SKM-1 treated with dmso at 0.1 percent for 144 hours (cell line): ENCODE results near the gene PGP.
"Not testable (repeated sequence)": the region's sequence is repeated elsewhere in the genome, so short reads cannot be mapped to it uniquely, and the experiment has no call there.

Source experiments
- DNase-seq: peaks from one replicate; lab custom pipeline; 2025; ENCODE audit not compliant: unreplicated experiment; lab: John Stamatoyannopoulos, UW

Gene PGP, protein sequence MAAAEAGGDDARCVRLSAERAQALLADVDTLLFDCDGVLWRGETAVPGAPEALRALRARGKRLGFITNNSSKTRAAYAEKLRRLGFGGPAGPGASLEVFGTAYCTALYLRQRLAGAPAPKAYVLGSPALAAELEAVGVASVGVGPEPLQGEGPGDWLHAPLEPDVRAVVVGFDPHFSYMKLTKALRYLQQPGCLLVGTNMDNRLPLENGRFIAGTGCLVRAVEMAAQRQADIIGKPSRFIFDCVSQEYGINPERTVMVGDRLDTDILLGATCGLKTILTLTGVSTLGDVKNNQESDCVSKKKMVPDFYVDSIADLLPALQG

DNA sequence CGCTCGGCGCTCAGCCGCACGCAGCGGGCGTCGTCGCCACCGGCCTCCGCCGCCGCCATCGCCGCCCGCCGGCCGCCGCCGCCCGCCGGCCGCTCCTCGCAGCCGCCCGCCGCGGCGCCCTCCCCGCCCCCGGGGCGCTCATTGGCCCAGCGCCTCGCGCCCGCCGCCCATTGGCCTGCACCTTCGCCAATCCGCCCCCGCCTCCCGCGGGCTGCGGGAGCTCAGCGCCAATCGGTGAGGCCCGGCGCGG, at the start of gene PGP:
TSS of gene PGP (minus strand) at position 122 of the 250 bp plus-strand sequence. CDS start at position 59, 63 bp downstream.
- no peak for DNase-seq

DNA sequence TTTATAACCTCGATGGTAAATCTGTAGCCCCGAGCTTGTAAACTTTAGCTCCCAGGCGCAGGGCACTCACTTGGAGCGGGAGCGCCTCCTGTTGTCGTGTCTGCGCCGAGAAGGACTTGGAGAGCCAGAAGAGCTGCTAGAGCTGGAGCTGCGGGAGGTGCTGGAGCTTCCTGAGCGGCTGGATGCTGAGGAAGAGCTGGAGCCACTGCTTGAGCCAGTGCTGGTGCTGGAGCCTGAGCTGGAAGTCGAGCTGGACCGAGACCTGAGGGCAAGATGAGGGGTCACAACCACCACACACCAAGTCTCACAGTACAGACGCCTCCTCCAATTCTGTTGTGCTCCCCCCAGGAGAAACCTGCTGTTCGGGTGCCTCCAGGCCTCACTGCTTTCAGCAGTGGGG, 48.4 kb upstream of the PGP start:
- DNase-seq = not testable (repeated sequence)

DNA sequence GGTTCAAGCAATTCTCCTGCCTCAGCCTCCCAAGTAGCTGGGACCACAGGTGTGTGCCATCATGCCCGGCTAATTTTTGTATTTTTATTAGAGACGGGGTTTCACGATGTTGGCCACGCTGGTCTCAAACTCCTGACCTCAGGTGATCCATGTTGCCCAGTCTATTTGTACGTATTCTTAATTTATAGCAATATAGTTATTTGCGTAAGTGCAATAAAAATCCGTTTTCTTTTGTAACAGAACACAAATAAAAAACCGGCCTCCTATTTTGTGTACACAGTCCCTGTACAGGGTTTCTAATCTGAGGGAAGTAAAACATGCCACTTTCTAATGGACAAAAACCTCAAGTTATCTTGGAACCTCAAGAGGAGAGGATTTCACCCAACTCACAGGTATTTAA, 45.6 kb upstream of the PGP start:
- no peak for DNase-seq

DNA sequence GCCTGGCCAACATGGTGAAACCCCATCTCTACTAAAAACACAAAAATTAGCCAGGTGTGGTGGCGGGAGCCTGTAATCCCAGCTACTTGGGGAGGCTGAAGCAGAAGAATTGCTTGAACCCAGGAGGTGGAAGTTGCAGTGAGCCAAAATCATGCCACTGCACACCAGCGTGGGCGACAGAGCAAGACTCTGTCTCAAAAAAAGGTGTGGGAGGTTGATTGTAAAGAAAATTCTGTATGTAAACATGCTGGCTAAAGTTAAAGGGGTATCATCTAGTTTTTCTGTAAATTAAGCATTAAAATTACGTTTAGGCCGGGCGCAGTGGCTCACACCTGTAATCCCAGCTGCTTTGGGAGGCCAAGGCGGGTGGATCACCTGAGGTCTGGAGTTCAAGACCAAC, 43.9 kb upstream of the PGP start:
- DNase-seq = not testable (repeated sequence)

DNA sequence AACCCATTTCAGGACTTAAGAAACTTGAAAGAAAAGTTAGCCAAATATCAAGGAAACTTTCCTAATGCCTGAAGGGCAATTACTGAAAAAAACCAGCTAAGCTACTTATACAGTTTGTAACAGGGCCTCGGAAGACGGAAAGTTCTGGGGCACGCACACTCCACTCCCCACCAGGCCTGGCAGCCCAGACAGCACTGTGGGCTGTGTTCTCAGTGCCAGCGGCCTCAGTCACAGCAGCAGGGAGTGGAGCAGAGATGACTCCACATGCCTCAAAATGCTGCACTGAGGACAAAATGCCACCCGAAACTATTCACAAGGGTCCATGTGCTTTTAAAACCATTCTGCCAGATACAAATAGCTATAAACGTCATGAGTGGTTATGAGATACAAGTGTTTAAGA, 43.1 kb upstream of the PGP start:
- no peak for DNase-seq

DNA sequence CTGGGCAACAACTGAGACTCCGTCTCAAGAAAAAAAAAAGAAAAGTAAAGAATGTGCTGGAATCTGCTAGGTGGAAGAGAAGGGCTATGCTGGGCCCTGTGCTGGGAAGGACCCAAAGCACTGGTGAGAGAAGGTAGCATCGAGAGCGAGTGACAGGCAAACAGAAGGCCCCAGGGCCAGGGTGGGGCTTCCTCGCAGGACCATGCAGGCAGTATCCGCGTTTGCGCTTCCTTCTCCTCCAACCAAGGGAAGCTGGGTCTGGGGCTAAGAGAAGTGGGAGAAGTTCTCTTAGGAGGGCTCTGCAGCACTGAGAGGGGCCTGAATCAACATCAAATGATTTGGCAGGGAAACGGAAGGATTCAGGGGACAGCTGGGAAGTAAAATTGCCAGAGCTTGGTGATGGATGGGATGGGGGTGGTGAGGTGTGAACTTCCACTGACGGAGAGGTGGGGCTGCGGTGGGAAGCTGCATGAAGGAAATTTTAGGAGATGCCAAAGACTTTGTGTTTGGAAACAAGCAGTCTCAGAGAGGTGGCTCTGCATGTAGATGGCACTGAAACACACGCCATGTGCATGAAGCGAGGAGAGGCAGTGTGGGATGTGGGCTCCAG, 42.0 kb upstream of the PGP start:
- no peak for DNase-seq

DNA sequence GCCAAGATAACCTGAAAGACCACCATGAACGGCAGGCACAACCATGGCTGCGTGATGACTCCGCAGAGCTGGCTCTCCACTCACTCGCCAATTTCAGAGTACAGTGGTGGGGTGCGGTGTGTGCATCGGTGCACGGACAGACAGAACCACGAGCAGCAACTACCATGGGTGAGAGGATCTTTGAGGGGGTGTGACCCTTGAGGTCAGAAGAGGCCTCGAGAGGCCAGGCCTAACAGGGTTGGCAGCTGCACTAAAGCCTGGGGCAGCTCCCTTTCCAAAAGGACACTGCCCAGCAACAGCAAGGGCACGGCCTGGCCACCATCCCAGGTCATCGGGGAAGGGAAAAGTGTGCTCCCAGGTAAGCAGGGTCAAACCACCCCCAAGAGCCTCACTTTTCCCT, 38.7 kb upstream of the PGP start:
- DNase-seq = no peak

DNA sequence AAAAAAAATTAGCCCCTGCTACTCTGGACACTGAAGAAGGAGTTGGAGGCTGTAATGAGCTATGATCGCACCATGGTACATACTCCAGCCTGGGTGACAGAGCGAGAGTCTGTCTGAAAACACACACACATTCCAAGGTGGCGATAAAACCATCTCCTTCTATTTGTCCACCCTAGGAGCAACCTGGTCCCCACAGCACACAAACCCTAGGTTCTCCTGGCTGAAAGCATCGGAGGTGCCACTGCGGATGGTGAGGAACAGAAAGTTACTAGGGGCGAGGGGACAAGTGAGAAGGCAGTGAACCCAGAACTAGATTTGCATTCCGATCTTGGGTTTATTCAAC, 38.1 kb upstream of the PGP start:
- no peak for DNase-seq

DNA sequence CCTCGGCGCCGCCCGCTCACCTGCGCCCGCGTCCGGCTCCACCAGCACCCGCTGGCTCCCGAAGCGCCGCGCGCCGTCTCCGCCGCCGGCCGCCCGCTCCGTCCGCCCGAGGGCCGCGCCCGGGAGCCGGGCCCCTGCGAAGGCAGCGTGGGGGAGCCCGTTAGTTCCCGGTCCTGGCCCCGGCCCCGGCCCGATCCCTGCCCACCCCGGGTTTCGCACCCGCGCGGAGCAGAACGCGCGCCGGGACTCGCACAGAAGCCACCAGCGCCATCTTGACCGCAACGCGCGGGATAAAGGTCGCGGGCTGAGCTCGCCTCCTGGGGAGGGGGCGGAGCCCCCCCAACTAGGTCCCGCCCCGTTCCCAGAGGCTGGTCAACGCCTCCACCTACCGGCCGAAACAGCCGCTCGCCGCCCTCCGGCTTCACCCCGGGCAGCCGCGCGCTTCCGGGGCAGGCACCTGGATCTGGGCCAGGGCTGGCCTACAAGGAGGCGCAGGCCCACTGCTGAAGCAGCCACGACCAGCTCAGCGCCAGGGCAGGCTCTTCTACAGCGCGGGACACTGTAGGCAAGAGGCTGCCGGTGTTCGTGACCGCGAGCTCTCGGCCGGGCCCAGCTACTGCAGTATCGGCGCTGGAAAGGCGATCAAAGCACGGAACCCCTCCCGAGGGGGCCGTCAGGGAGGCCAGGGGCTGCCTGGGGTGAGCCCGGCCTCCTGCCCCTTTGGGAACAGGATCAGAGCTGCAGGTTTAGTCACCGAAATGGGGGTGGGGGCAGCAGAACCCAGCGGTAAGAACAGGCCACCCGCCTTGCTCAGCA, 36.9 kb upstream of the PGP start, which contains the start of gene ECI1:
TSS of gene ECI1 (minus strand) at position 292 of the 816 bp plus-strand sequence. CDS start at position 271, 21 bp downstream.
- peak; percentile 85 for DNase-seq

DNA sequence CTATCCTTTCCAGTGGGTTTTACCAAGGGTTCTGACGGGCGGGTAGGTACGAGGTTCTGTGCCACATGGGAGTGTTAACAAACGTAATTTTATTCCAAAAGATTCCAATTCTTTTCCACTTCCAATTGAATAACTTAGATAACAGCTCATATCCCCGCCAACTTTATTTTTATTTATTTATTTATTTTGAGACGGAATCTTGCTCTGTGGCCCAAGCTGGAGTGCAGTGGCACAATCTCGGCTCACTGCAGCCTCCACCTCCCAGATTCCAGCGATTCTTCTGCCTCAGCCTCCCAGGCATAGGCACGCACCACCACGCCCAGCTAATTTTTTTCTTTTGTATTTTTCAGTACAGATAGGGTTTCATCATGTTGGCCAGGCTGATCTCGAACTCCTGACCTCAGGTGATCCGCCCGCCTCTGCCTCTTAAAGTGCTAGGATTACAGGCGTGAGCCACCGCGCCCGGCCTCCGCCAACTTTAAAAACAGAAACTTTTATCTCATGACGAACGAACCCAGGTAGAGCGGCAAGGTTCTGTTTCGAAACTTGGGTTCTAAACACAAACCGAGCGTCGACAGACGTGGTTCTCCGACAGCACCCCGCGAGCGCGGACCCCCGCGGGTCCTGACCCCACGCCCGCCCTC, 36.1 kb upstream of the PGP start:
- DNase-seq = no peak

DNA sequence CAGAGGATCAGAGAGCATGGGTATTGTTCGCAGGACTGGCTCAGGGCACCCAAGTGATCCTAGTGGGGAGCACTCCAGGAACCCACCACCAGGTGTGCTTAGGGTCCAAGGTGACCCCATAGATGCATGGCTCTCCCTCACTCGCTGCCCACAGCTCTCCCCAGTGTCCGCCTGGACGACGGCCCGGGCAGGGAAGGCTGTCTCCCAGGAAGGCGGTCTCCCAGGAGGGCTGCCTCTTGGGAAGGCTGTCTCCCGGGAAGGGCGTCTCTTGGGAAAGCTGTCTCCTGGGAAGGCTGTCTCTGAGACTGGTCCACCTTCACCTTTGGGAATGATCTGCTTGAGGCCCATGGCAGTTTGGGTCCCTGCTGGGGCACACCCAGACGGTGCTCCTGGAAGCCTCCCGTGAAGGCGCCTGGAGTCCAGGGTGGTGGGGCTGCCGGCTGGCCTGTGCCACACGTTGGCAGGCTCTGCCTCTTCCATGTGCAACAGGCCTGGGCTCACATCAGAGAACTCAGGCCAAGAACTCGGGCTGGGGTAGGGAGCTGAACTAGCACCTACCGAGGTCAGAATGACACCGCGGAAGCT, 31.8 kb upstream of the PGP start:
- DNase-seq = no peak

DNA sequence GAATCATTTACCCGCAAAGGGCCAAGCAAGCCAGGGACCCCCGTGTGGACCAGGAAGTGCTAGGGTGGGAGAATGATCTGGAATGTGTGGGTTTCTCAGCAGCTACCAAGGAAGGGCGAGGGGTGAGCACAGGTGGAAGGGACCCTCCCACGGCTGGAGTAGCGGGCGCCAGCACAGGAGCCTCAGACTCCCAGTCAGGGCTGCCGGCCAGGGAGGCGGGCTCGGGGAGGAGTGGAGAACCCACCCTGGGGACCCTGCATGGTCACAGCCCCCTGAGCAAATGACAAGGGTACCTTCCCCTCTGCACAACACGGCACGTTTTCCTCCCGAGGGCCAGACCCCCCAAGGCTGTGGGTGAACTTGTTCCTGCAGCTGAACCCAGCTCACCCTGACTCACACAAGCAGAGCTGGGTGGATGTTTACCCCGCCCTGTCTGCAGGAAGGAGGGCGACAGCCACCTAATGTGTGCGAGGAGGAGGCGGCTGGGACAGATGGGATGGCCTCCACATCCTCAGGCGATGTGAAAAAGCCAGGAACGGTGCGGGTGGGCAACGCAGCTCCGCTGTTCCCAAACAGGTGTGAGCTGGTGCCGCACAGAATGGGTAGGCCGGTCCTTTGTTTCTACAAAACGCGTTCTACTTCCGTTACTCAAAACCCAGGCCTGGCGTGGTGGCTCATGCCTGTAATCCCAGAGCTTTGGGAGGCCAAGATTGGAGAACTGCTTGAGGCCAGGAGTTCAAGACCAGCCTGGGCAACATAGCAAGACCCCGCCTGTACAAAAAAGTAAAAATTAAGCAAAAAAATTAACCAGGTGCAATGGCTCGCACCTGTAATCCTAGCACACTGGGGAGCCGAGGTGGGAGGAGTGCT, 30.5 kb upstream of the PGP start:
- DNase-seq = no peak

DNA sequence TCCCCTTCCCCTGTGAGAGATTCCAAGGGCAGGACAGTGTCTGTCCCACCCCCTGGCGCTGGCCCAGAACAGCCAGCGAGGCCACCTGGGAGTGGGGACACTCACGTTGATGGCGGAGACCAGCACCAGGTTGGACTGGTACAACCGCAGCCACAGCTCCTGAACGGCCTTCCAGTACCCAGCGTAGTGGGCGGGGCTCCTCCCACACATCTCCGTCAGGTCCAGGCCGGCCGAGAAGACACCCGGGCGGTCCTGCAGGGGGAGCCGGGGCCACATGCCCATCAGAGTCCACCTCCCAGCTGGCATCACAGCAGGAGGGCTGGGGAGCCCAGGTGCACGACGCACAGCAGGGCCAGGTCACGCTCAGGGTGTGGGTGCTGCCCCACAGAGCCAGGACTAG, 29.7 kb upstream of the PGP start:
- DNase-seq = no peak

DNA sequence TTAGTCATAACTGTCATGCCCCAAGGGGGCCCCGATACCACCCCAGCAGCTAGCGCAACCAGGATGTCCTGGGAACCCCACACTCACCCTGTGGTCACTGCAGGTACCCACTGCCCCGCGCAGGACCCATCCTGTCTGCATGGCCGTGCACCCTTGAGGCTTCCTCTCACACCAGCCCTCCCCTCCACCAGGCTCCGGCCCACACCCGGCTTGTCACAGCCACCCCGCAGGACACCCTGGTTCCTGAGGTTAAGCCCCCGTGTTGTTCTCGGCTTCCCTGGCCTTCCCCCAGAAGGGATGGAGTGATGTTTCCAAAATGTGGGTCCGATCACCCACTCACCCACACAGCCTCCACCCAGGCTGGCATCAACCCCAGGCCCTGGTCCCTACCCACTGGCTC, 29.1 kb upstream of the PGP start:
- no peak for DNase-seq

DNA sequence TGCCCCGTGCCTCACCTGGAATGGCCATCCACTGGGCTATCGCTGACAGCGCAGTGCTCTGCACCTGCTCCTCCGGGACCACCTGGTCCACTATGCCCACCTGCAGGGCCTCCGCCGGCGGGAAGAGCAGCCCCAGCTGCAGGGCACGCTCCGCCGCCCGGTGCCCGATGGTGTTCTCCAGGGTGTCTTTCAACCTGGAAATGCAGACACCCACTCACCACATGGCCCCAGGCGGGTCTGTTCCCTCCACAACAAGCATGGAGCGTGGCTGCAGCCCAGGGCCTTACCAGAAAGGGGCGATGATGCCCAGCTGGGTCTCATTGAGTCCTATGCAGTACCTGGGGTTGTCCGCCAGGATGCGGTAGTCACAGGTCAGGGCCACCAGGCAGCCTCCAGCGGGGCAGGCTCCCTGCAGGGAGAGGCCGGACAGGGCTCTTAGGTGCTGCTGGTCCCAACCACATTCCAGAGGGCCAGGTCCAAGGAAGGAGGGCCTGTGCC, 28.4 kb upstream of the PGP start:
- peak; percentile 30 for DNase-seq

DNA sequence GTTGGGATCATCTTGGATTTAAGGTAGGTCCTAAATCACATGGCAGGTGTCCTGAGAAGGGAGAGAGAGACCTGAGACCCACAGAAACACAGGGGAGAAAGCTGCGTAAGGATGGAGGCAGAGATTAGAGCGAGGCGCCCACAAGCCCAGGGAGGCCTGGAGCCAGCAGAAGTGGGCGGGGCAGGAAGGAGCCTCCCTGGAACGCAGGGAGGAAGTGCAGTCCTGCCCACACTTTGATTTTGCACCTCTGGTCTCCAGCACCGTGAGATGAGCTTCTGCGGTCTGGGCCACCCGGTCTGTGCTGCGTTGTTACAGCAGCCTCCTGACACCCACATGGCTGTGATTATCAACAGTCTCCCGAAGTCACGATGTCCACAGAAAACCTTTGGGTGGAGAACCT, 28.0 kb upstream of the PGP start:
- no peak for DNase-seq

DNA sequence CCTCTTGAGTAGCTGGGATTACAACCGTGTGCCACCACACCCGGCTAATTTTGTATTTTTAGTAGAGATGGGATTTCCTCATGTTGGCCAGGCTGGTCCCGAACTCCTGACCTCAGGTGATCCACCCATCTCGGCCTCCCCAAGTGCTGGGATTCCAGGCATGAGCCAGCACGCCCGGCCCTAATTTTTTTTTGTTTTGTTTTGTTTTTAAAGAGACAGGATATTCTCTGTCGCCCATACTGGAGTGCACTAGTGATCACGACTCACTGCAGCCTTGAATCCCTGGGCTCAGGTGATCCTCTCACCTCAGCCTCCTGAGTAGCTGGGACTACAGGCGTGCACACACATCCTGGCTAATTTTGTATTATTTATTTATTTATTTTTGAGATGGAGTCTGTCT, 25.7 kb upstream of the PGP start:
- not testable (repeated sequence) for DNase-seq

DNA sequence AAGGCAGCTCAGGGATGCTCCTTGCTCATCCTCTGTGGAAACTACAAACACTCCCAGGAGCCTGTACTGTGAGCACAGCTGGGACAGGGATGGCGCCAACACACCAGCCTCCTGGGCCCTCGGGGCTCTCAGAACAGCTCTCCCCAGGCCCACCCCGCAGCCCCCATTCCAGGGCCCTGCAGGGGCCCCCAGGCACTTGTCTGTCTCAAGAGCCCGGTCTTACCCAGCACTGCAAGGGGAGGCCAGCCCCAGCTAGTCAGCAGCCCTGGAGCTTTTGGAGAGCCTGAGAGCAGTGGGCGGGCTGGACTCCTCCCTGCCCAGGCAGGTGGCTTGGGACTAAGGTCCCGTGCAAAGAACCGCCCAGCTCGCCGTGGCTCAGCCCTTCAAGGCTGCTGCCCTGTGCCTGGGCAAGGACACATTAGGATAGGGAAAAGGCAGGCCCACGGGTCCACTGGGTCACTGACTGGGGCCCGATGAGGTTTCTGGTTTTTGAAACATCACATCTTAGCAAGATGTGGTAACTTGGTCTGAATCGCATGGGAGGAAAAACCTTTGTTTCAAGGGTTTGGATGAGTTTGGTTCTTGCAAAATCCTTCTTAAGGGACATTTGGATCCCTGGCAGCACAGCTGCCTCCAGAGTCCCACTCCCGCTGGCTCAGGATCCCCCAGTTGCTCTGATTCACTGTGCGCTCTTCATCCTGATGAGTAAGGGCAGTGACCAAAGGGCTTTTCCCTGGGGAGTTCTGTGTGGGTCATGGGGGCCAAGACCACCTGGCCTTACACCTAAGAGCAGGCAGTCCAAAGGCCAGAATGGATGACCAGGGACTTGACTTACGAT, 24.4 kb upstream of the PGP start:
- DNase-seq = no peak

DNA sequence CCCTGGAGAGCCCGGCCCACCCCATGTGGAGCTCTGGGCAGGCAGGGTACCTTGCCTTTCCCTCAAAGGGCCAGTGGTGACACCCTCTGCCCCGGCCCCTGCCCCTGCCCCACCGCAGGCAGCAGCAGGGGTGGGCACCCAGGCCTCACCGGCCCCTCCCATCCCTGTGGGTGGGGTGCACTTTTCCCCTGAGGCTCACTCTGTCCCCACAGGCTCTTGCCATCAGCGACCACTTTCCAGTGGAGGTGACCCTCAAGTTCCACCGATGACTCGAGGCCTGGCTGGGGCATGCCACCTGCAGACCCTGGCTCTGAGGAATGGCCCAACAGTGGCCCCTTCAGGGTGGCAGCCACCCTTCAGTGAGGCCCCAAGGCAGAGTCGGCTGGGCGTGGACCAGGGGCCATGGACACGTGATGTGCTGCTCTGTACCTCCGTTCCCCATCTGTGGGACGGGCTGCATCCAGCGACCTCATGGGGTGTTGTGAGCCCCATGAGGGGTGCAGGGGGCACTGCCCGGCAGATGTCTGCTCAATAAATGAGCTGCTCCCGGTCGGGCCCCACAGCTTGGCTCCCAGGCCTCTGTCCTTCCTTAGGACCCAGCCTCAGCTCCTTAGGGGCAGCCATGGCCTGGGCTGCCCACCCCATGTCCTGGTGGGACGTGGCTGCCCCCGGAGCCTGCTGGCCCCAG, 23.7 kb upstream of the PGP start:
- no peak for DNase-seq
